HG02938 (cell line): ENCODE measurements around the gene ARHGAP22.

Source experiments
- ATAC-seq: cut with Tn5 transposase; IDR thresholded peaks from one replicate; pipeline ENCODE4 v1.9.1; 2021; ENCODE audit warnings: mild to moderate bottlenecking, moderate library complexity; ENCODE audit not compliant: unreplicated experiment

Gene ARHGAP22

GRCh38 chr10:48555310-48556042 lies 49.4 kb downstream of the ARHGAP22 start:
- no peak for ATAC-seq

DNA sequence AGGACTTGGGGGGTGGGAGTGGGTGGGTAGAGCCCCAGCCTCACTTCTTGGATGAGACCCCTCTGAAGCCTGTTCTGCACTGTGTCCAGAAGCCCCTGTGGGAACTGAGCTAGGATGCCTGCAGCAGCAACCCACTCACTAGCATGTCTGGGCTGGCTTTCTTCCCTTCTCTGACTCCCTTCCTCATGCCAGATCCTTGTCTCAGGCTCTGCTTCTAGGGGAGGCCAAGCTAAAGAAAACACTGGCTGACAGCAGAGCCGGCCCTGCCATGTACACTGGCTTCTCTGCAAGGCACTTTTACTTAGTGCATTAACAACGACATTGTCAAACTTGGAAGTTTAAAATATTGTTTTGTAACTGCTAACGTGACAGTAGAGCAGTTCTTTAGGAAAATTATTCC lies 50.2 kb downstream of the ARHGAP22 start:
- no peak for ATAC-seq

GRCh38 chr10:48554246-48554645 lies 50.6 kb downstream of the ARHGAP22 start:
- ATAC-seq = no peak

- no peak for ATAC-seq
Observed at GRCh38 chr10:48552946-48553564, 51.8 kb downstream of the ARHGAP22 start.

DNA sequence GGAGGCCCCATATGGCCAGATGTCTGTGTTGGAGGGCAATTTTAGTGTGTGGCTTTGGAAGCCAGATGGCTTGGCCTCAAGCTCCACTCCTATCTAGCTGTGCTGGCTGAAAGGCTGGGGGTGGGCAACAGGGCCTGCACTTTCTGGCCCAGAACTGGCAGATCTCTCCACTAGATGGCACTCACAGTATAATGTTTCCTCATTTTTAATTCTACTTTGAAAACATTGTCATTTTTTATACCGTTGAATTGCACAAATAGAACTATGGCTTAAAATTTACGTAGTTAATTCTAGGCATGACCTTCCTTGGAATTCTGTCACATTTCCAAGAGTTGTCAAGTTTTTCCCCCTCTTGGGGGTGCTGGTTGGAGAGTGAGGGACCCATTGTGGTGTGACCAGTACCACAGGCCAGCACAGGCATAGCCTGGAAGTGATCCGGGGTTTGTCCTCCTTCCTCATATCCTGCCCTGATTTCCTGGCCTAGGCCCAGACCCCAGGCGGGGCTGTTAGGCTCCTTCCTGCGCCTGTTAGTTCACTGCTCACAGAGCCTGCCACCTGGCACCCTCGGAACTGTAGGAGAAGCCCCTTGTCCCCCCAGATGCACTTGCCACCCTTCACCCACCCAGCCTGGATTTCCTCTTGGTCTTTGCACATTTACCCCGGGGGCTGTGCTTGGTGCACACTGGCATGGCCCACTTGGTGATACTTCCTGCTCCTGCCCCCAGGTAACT lies 52.8 kb downstream of the ARHGAP22 start:
- ATAC-seq = no peak

DNA sequence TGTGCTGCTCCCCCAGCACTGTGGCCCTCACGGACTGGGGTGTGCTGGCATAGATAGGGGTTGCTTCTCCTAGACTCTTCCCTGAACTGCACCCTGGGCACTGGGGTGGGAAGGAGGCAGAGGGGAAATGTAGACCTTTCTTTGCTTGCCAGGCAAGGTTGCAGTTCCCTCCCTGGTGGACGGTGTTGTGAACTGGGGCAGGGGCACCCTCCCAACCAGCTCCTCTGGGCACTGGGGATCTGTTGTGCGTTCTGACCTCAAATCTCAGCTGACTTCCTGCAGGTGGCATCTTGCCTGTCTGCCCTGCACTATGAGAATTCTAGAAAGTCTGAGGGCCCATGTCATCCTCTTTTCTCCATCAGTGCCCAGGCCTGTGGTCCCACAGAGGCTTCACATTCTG lies 53.9 kb downstream of the ARHGAP22 start:
- ATAC-seq = no peak

- no peak for ATAC-seq
Observed at GRCh38 chr10:48550071-48550691, 54.7 kb downstream of the ARHGAP22 start.

GRCh38 chr10:48549236-48549635 lies 55.6 kb downstream of the ARHGAP22 start:
- no peak for ATAC-seq

DNA sequence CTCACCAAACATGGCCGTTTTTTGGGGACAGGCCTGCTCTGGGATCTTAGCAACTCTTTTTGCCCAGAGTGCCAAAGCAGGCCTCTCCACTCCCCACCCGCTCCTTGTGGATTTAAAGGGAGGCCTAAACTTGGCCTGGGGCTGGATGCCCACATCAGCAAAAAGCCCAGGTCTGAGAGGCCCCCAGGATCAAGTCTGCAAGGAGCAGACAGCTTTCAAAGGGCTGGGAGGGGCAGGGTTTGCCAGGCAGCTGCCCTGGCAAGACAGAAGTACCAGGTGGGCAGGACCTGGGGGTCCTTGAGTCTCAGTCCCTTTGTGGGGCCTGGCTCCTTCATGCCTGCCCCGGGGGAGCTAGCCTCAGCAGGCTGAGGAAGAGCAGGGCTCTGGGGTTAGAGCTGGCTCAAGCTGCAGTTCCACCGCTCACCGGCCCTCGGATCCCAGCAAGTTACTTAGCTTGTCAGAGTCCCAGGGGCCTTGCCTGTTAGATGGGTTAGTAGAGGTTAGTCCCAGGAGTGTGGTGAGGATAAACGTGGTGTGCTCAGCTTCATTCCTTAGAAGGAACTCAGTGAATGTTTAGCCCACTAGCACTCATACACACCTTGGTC lies 56.2 kb downstream of the ARHGAP22 start:
- ATAC-seq = no peak

GRCh38 chr10:48547981-48548380 lies 56.9 kb downstream of the ARHGAP22 start:
- ATAC-seq = no peak

DNA sequence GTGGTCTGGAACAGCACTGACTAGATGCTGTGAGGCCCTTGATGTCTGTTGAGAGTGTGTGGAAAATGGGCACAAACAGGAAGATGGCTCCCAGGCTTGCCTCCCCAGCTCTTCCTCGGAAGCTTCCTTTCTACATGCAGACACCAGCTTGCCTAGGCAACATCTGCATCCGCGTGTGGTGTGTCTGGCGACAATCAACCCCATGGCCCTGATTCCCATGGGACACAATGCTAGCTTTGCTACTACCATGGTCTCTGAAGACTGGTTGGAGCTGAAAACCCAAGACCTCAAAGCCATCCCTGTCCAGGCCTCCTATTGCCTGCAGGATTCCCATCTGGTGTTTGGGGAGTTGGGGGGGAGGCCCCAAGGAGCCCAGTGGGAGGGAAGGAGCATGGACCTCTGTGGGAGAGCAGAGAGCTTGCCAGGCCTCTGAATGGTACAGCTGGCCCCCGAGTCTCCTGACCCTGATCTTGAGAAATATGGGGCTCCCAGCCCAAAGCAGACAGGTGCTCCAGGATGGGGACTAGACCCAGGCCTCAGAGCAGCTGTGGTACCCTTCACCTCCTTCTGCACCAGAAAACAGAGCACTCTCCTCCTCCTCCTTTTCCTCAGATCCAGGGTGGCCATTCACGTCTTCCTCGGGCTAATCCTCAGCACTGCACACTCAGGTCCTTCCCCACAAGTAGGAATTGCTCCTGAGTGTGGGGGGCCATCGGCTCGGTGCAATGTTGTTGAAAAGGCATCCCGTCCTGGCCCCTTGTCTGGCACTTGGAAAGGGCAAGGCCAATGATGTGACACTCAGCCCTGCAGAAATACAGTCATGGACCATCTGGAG lies 57.6 kb downstream of the ARHGAP22 start:
- no peak for ATAC-seq

DNA sequence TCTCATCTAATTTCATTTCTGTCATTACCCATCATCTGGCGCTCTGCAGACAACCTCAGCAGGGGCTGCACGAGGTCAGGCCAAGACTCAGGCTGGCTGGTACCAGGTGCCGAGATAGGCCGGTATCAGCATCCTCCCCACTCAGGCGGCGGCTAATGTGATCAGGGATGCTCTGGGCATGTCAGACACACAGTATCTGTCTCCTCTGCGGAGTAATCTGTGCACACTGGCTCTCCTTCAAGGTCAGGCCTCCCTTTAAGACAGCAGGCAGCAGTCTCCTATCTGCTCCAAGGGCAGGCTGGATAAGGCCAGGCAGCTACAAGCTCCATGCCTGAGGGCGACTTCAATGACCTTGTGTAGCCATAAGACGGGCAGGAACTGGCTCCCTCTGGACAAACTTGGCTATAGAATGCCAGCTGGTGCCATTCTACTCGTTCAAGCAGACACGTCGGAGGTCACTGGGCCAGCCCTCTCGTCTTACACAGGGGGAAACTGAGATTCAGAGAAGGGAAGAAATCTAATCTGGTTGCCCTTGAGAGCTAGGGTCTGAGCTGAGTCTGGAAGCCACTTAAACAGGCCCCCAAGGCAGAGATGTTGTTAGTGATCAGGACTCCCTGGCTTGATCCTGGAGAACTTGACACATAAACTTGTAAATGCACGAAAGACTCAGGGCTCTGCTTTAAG lies 59.3 kb downstream of the ARHGAP22 start:
- ATAC-seq = no peak

DNA sequence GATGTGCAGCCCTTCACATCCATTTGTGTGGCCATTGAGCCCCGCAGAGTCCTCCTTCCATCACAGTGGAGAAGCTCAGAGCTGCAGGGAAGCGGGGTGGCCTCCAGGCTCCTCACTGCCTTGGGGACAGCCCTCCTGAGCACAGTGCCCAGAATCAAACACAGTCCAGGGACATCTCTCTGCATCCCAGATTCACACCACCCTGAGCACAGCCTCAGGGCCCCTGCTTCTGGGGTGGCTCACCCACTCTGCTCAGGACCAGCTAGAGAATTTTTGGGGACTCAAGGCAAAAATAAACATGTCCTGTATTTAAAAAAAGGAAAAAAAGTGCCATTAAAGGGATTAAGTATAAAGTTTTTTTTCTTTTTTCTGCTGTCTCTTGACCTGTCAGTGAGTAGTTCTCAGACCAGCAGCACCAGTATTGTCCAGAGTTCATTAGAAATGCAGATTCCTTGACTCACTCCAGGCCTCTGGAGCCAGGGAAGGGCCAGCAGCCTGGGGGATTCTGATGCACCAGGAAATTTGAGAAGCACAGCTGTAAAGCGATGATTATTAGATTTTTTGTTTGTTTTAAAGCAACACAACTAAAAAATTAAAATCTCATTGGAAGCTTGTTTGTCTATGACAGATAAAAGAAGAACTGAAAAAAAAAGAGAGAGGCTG lies 61.6 kb downstream of the ARHGAP22 start:
- no peak for ATAC-seq

- no peak for ATAC-seq
Observed at GRCh38 chr10:48542471-48543181, 62.2 kb downstream of the ARHGAP22 start.

- ATAC-seq = no peak
Observed at GRCh38 chr10:48541144-48541795, 63.6 kb downstream of the ARHGAP22 start.

DNA sequence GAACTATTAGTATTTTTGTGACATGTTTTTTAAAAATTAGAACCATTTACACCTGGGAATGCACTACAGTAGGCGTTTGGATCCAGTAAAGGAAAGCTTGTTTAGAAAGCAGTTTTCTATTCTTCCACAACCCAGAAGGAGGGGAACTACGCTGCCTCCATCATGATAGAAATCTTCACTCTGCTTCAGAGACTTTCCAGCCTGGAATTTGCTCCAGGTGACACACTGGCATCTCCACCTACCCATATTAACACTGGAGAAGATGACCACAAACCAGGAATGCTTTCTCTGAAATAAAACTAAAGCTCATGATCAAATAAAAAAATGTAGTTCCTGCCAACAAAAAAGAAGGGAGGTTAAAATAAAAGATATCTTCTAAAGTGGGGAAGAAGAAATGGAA lies 66.3 kb downstream of the ARHGAP22 start:
- no peak for ATAC-seq

DNA sequence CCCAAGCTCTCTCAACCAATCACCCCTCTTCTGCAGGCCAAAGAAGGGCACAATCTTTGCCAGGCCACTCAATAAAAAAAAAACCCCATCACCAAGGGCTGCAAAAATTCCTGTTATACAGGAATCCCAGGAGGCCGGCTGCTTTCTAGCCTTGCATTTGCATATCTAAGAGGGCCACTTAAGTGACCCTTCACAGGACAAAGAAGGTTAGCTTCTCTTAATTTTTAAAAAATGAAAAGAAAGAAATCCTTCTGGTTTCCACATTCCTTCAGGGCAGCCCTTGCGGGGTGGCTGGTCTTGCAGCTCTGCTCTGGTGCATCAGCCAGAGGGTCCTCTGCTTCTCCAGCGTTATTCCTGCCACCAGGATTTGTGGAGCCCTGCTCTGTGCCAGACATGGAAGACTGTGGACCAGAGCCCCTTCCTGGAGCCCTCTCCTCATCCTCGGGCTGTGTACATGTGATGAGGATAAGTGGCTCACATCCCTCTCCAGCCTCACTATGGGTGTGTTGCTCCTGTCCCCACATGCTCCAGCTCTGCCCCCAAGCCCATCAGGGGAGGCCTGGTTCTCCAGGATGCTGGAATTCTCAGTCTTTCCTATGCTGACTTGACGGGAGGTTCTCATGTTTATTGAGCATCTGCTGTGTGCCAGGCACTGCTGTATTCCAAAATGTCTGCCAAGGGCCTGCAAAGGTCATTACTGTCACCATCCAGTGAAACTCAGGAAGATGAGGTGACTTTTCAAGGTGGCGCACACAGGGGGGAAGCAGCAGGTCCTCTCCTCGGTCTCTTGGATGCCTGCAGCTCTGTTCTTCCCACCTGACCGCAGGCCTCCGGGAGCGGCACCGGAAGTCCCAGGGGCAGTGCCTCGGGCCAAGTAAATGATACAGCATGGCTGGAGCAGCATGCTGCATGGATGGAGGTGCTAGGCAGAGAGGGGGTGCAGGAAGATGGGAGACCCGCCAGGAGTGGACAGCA lies 67.7 kb downstream of the ARHGAP22 start:
- ATAC-seq = no peak
